ENCODE results near the gene MYLK.

MYLK gene

DNA sequence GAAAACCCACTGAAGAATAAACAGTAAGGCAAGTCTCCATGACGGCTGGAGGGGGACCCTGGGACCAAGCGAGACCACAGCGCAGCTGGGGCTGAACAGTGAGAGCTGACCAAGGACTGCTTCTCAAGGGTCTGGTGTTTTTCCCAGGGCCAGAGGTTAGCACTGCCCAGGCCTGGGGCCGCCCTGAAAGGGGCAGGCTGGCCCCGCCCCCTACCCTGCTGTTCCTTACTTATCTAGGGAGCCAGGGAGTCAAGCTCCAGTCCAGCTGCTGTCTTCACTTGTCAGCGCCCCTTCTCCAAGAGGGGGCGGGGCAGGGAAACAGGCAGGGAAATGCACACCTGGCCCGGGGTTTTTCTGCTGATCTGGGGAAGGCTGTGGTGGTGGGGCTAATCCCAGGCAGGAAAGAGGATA, 247.7 kb downstream of the MYLK start:
- peaks cover 0 to 47% of the 10 kb centered on the region in 2 donors for H3K4me1 ChIP-seq (ENCODE audit: control insufficient read depth in 1 of 2, insufficient read depth in 2 of 2, low read length in 2 of 2)
- peak overlapping the region; percentile 10 for H3K27ac ChIP-seq (ENCODE audit: low read length)
- no peak overlapping the region for H3K4me3 ChIP-seq (ENCODE audit: low read depth in 1 of 2, low read length in 2 of 2)
- peaks cover 9 to 10% of the 10 kb centered on the region in 2 donors for H3K36me3 ChIP-seq (ENCODE audit: control insufficient read depth in 1 of 2, insufficient read depth in 2 of 2, low read length in 2 of 2)
- H3K9me3 ChIP-seq (ENCODE audit: control insufficient read depth in 1 of 2, low read length in 2 of 2): no peaks in the 10 kb centered on the region
- no peaks in the 10 kb centered on the region for H3K27me3 ChIP-seq (ENCODE audit: low read depth, low read length)

DNA sequence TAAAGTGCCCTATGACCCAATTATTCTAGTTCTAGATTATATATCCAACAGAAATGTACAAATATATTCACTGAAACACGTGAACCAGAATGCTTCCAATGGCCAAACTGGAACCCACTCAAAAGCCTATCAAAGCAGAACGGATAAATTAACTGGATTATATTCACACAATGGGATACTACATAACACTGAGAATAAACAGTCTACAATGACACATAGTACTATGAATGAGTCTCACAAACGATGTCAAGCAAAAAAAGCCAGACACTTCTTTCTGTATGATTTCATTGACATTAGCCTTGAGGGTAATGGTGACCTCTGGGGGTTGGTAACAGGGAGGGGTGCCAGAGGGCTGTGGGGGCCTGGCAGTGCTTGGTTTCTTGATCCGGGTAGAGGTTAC, 248.4 kb downstream of the MYLK start:
- Histone ChIP-seq H3K36me3 (ENCODE audit: control insufficient read depth in 1 of 2, insufficient read depth in 2 of 2, low read length in 2 of 2) (peaks cover 9 to 10% of the 10 kb centered on the region in 2 donors), H3K9me3 (ENCODE audit: control insufficient read depth in 1 of 2, low read length in 2 of 2) (no peaks in the 10 kb centered on the region), H3K27ac (ENCODE audit: low read length) (peak overlapping the region; percentile 10), H3K4me1 (ENCODE audit: control insufficient read depth in 1 of 2, insufficient read depth in 2 of 2, low read length in 2 of 2) (peaks cover 0 to 43% of the 10 kb centered on the region in 2 donors), H3K27me3 (ENCODE audit: low read depth, low read length) (no peaks in the 10 kb centered on the region), H3K4me3 (ENCODE audit: low read depth in 1 of 2, low read length in 2 of 2) (no peak overlapping the region)

GRCh38 chr3:123635217-123635616, 248.9 kb downstream of the MYLK start:
- Histone ChIP-seq H3K9me3 (ENCODE audit: control insufficient read depth in 1 of 2, low read length in 2 of 2) (no peaks in the 10 kb centered on the region), H3K4me1 (ENCODE audit: control insufficient read depth in 1 of 2, insufficient read depth in 2 of 2, low read length in 2 of 2) (peaks cover 0 to 45% of the 10 kb centered on the region in 2 donors), H3K4me3 (ENCODE audit: low read depth in 1 of 2, low read length in 2 of 2) (peak overlapping the region in 1 of 2 donors; percentile 20), H3K27me3 (ENCODE audit: low read depth, low read length) (no peaks in the 10 kb centered on the region), H3K36me3 (ENCODE audit: control insufficient read depth in 1 of 2, insufficient read depth in 2 of 2, low read length in 2 of 2) (peaks cover 8 to 13% of the 10 kb centered on the region in 2 donors), H3K27ac (ENCODE audit: low read length) (peak overlapping the region; percentile 80)

GRCh38 chr3:123634149-123635051, 249.7 kb downstream of the MYLK start:
- Histone ChIP-seq H3K36me3 (ENCODE audit: control insufficient read depth in 1 of 2, insufficient read depth in 2 of 2, low read length in 2 of 2) (peaks cover under 1 to 20% of the 10 kb centered on the region in 2 donors), H3K4me3 (ENCODE audit: low read depth in 1 of 2, low read length in 2 of 2) (no peak overlapping the region), H3K27me3 (ENCODE audit: low read depth, low read length) (no peaks in the 10 kb centered on the region), H3K27ac (ENCODE audit: low read length) (peak overlapping the region; percentile 80), H3K9me3 (ENCODE audit: control insufficient read depth in 1 of 2, low read length in 2 of 2) (no peaks in the 10 kb centered on the region), H3K4me1 (ENCODE audit: control insufficient read depth in 1 of 2, insufficient read depth in 2 of 2, low read length in 2 of 2) (peaks cover 0 to 52% of the 10 kb centered on the region in 2 donors)

DNA sequence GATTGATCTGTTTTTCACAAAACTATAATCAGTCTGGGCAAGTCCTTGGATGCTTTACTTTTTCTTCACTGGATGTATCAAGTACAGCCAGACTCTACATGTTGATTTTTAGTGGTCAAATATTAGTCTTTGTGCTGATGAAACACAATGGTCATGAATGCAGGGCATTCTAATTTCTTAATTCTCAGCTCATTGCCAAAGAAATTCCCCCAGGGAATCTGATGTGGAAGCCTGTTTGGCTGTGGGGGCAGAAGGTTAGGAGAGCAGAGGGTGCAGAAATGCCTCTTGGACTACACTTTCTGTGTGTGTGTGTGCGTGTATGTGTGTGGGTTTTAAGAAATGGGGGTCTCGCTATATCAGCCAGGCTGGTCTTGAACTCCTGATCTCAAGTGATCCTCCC, 250.6 kb downstream of the MYLK start:
- H3K9me3 ChIP-seq (ENCODE audit: control insufficient read depth in 1 of 2, low read length in 2 of 2): no peaks in the 10 kb centered on the region
- no peaks in the 10 kb centered on the region for H3K27me3 ChIP-seq (ENCODE audit: low read depth, low read length)
- peaks cover 0 to 23% of the 10 kb centered on the region in 2 donors for H3K36me3 ChIP-seq (ENCODE audit: control insufficient read depth in 1 of 2, insufficient read depth in 2 of 2, low read length in 2 of 2)
- no peak overlapping the region for H3K27ac ChIP-seq (ENCODE audit: low read length)
- peaks cover 0 to 57% of the 10 kb centered on the region in 2 donors for H3K4me1 ChIP-seq (ENCODE audit: control insufficient read depth in 1 of 2, insufficient read depth in 2 of 2, low read length in 2 of 2)
- no peak overlapping the region for H3K4me3 ChIP-seq (ENCODE audit: low read depth in 1 of 2, low read length in 2 of 2)

DNA sequence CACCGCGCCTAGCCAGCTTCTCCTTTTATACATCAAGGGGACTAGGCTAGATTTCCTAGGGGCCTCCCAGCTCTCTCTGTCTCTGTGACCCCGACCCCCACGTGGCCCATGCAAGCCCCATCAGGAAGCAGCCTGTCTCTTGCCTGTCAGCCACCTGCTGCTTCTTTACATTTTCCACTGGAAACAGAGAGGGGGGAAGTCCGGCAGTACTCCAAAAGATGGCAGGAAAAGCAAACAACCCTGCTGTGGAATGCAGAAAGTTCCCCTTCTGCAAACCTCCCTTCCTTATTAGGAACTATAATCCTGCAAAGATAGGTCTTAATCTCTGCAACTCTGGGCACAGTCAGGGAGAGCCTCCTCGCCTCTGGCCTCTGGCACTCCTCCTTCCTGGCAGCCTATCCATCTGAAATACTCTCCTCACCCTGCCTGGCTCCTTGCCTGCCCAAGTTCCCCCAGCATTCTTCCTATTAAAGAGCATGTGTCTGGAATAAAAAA, 251.9 kb downstream of the MYLK start:
- peaks cover 0 to 58% of the 10 kb centered on the region in 2 donors for H3K4me1 ChIP-seq (ENCODE audit: control insufficient read depth in 1 of 2, insufficient read depth in 2 of 2, low read length in 2 of 2)
- no peak overlapping the region for H3K4me3 ChIP-seq (ENCODE audit: low read depth in 1 of 2, low read length in 2 of 2)
- H3K27ac ChIP-seq (ENCODE audit: low read length): no peak overlapping the region
- H3K9me3 ChIP-seq (ENCODE audit: control insufficient read depth in 1 of 2, low read length in 2 of 2): no peaks in the 10 kb centered on the region
- peaks cover 0 to 14% of the 10 kb centered on the region in 2 donors for H3K36me3 ChIP-seq (ENCODE audit: control insufficient read depth in 1 of 2, insufficient read depth in 2 of 2, low read length in 2 of 2)
- H3K27me3 ChIP-seq (ENCODE audit: low read depth, low read length): no peaks in the 10 kb centered on the region

DNA sequence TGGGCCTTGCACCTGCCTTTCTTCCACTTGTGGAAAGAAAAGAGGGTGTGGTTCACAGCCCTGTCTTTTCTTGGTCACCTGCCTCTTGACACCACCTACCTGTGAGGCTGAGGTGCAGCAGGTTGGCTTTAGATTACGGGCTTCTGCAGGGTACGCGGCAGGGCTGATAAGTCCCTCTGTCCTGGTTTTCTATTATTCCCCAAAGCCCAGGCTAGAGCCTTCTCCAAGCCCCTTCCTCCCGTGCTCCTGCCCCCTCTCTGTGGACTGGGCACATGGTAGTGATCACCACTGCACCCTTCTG, 254.4 kb downstream of the MYLK start:
- peaks cover 0 to 37% of the 10 kb centered on the region in 2 donors for H3K4me1 ChIP-seq (ENCODE audit: control insufficient read depth in 1 of 2, insufficient read depth in 2 of 2, low read length in 2 of 2)
- H3K27ac ChIP-seq (ENCODE audit: low read length): no peak overlapping the region
- H3K27me3 ChIP-seq (ENCODE audit: low read depth, low read length): no peaks in the 10 kb centered on the region
- H3K4me3 ChIP-seq (ENCODE audit: low read depth in 1 of 2, low read length in 2 of 2): no peak overlapping the region
- H3K9me3 ChIP-seq (ENCODE audit: control insufficient read depth in 1 of 2, low read length in 2 of 2): no peaks in the 10 kb centered on the region
- H3K36me3 ChIP-seq (ENCODE audit: control insufficient read depth in 1 of 2, insufficient read depth in 2 of 2, low read length in 2 of 2): peaks cover 9 to 30% of the 10 kb centered on the region in 2 donors

- no peak overlapping the region for H3K4me3 ChIP-seq (ENCODE audit: low read depth in 1 of 2, low read length in 2 of 2)
- peaks cover 0 to 32% of the 10 kb centered on the region in 2 donors for H3K4me1 ChIP-seq (ENCODE audit: control insufficient read depth in 1 of 2, insufficient read depth in 2 of 2, low read length in 2 of 2)
- peaks cover 14 to 32% of the 10 kb centered on the region in 2 donors for H3K36me3 ChIP-seq (ENCODE audit: control insufficient read depth in 1 of 2, insufficient read depth in 2 of 2, low read length in 2 of 2)
- H3K27me3 ChIP-seq (ENCODE audit: low read depth, low read length): no peaks in the 10 kb centered on the region
- H3K27ac ChIP-seq (ENCODE audit: low read length): no peak overlapping the region
- no peaks in the 10 kb centered on the region for H3K9me3 ChIP-seq (ENCODE audit: control insufficient read depth in 1 of 2, low read length in 2 of 2)
Measured at GRCh38 chr3:123628996-123629746, 255.0 kb downstream of the MYLK start.

GRCh38 chr3:123627673-123628670, 256.2 kb downstream of the MYLK start:
- Histone ChIP-seq H3K36me3 (ENCODE audit: control insufficient read depth in 1 of 2, insufficient read depth in 2 of 2, low read length in 2 of 2) (peaks cover 14 to 32% of the 10 kb centered on the region in 2 donors), H3K27ac (ENCODE audit: low read length) (no peak overlapping the region), H3K4me1 (ENCODE audit: control insufficient read depth in 1 of 2, insufficient read depth in 2 of 2, low read length in 2 of 2) (peaks cover 0 to 21% of the 10 kb centered on the region in 2 donors), H3K4me3 (ENCODE audit: low read depth in 1 of 2, low read length in 2 of 2) (no peak overlapping the region), H3K9me3 (ENCODE audit: control insufficient read depth in 1 of 2, low read length in 2 of 2) (no peaks in the 10 kb centered on the region), H3K27me3 (ENCODE audit: low read depth, low read length) (no peaks in the 10 kb centered on the region)

- Histone ChIP-seq H3K27me3 (ENCODE audit: low read depth, low read length) (no peaks in the 10 kb centered on the region), H3K27ac (ENCODE audit: low read length) (no peak overlapping the region), H3K9me3 (ENCODE audit: control insufficient read depth in 1 of 2, low read length in 2 of 2) (no peaks in the 10 kb centered on the region), H3K4me3 (ENCODE audit: low read depth in 1 of 2, low read length in 2 of 2) (no peak overlapping the region), H3K4me1 (ENCODE audit: control insufficient read depth in 1 of 2, insufficient read depth in 2 of 2, low read length in 2 of 2) (peaks cover 0 to 24% of the 10 kb centered on the region in 2 donors), H3K36me3 (ENCODE audit: control insufficient read depth in 1 of 2, insufficient read depth in 2 of 2, low read length in 2 of 2) (peaks cover 18 to 32% of the 10 kb centered on the region in 2 donors)
Measured at GRCh38 chr3:123626881-123627280, 257.3 kb downstream of the MYLK start.
